ENCODE results near the gene KIFC1.
"Not testable (repeated sequence)": the region's sequence is repeated elsewhere in the genome, so short reads cannot be mapped to it uniquely, and the experiment has no call there.

- not testable (repeated sequence) for TF ChIP-seq SMC3 (IDR thresholded peaks at IDR 0.05; ENCODE audit: low read depth, low read length); MAFK (IDR thresholded peaks at IDR 0.05; ENCODE audit: low read depth, low read length); CTCF (conservative IDR thresholded peaks at IDR 0.05; ENCODE audit: low read depth, low read length); RCOR1 (IDR thresholded peaks at IDR 0.05; ENCODE audit: insufficient replicate concordance, low read length); USF2 (IDR thresholded peaks at IDR 0.05; ENCODE audit: low read depth, low read length); POLR2A (IDR thresholded peaks at IDR 0.05; ENCODE audit: low read depth, low read length); NFE2L2 (IDR thresholded peaks at IDR 0.05; ENCODE audit: low read depth, low read length); RAD21 (IDR thresholded peaks at IDR 0.05; ENCODE audit: low read length); BHLHE40 (IDR thresholded peaks at IDR 0.05; ENCODE audit: low read depth, low read length)
Measured at GRCh38 chr6:33367715-33368025, 24.0 kb upstream of the KIFC1 start.
